ENCODE results near the gene SUCLG1. TPM values are rescaled to one million over a fixed set of nuclear protein-coding genes. Genes with fewer than 3 reads are reported as not detected.

SUCLG1 gene
- total and polyA plus RNA-seq, 10 of the 15 experiments (the other 5 are each of a cell fraction or from before 2014, with no cell fraction given) = 75.4 to 197 (median 93.6) TPM

- TF ChIP-seq RELB (IDR thresholded peaks at IDR 0.05; ENCODE audit: low read depth) (no peak), ATF7 (IDR thresholded peaks at IDR 0.05; ENCODE audit: low read depth) (no peak), ZNF687 (IDR thresholded peaks at IDR 0.05) (no peak), NFXL1 (IDR thresholded peaks at IDR 0.05; ENCODE audit: borderline replicate concordance) (no peak), REST (IDR thresholded peaks at IDR 0.05; ENCODE audit: low read depth, low read length) (no peak), ZBED1 (IDR thresholded peaks at IDR 0.05; ENCODE audit: borderline replicate concordance) (no peak), CTCF (IDR thresholded peaks at IDR 0.05 in 2 of 3, conservative IDR thresholded peaks at IDR 0.05 in 1 of 3; ENCODE audit: control insufficient read depth in 2 of 3, extremely low read depth in 1 of 3, insufficient read depth in 1 of 3, low read depth in 3 of 3, low read length in 3 of 3) (no peak)
Observed at GRCh38 chr2:84496386-84496785, 37.3 kb upstream of the SUCLG1 start (continued).

All from GM12878 (cell line).